K562 (cell line): Measurements from ENCODE around the gene PIK3R2. TPM values are rescaled to one million over a fixed set of nuclear protein-coding genes. Genes with fewer than 3 reads are reported as not detected.
A peak's percentile ranks its signal among the peaks of the same experiment; 100 is the strongest.

Source experiments
- ERF ChIP-seq: fragments of 450-650 bp; formaldehyde crosslinking; IDR thresholded peaks from 2 replicates; pipeline ENCODE4 v1.4.0; 2020; ENCODE audit warnings: mild to moderate bottlenecking, mixed read lengths
- HEY1 ChIP-seq: fragments of 250-450 bp; sonication (Bioruptor Pico); IDR thresholded peaks from 2 replicates; pipeline ENCODE4 v1.5.0; 2020; ENCODE audit warnings: mild to moderate bottlenecking, moderate library complexity, borderline replicate concordance
- RBFOX2 ChIP-seq: fragments of 200-400 bp; formaldehyde crosslinking; IDR thresholded peaks from 2 replicates; pipeline ENCODE4 v1.6.1; 2017; ENCODE audit warnings: low read depth, mild to moderate bottlenecking, low read length, moderate library complexity
- RFX7 ChIP-seq: fragments of 250-450 bp; sonication (Bioruptor Pico); IDR thresholded peaks from 2 replicates; pipeline ENCODE4 v1.5.1; 2021; ENCODE audit warnings: mild to moderate bottlenecking
- SP1 ChIP-seq: sonication (generic); formaldehyde crosslinking; IDR thresholded peaks from 2 replicates; pipeline ENCODE4 v1.8.1; 2022; ENCODE audit warnings: mild to moderate bottlenecking, missing genetic modification reagents
- STAT6 ChIP-seq: sonication (generic); formaldehyde crosslinking; IDR thresholded peaks from 2 replicates; pipeline ENCODE4 v1.8.1; 2023; ENCODE audit warnings: mild to moderate bottlenecking, missing genetic modification reagents
- SUPT5H ChIP-seq: fragments of 450-650 bp; IDR thresholded peaks from 2 replicates; pipeline ENCODE4 v1.6.1; 2016
- TBP ChIP-seq: optimal IDR thresholded peaks from 2 replicates; pipeline ENCODE3; 2011; ENCODE audit warnings: low read depth, low read length, improper control_type of control experiment
- ZC3H11A ChIP-seq: IDR thresholded peaks from 2 replicates; pipeline ENCODE4 v1.6.1; 2012; ENCODE audit warnings: low read depth, low read length, improper control_type of control experiment
- polyA plus RNA-seq, 8 experiments: library from polyadenylated mRNA; depleted of rRNA in 4 of 8; stranded (reverse) in 5 of 8; unstranded in 3 of 8; fragments of >200 nt; fragmentation: Nextera tagmentation in 2 of 8; fragmentation: Illumina TruSeq in 1 of 8; extraction: Ambion mirVana in 2 of 8; extraction: Trizol in 1 of 8; gene quantifications; 2 replicates each; pipeline versions ENCODE4 v1.2.1 to v1.2.3, GENCODE V29; 2011 to 2014; ENCODE audit warnings: inconsistent platforms in 1 of 8, missing spikeins in 1 of 8
- total RNA-seq, 7 experiments: library from RNA; depleted of rRNA in 6 of 7; stranded (reverse); fragments of >200 nt in 6 of 7; fragmentation: Illumina TruSeq in 2 of 7; extraction: Trizol in 2 of 7; gene quantifications; 2 replicates each; pipeline versions ENCODE4 v1.2.1 to v1.2.3, GENCODE V29; 2011 to 2021; ENCODE audit warnings: low replicate concordance in 1 of 7
- TF ChIP-seq, protein P1 (sequence below), 2 experiments: fragments of 450-650 bp; formaldehyde crosslinking in 1 of 2; IDR thresholded peaks; 2 replicates each; pipeline versions ENCODE4 v1.4.0 to v1.6.1; 2014 to 2020; ENCODE audit warnings: mild to moderate bottlenecking in 2 of 2, borderline replicate concordance in 1 of 2, low read depth in 1 of 2
- TF ChIP-seq, protein P2 (sequence below): fragments of 450-650 bp; IDR thresholded peaks from 2 replicates; pipeline ENCODE4 v1.6.1; 2017; ENCODE audit warnings: antibody characterized with exemption
- TF ChIP-seq, protein P3 (sequence below), 3 experiments: IDR thresholded peaks in 2 of 3; conservative IDR thresholded peaks in 1 of 3; 2 replicates each; pipeline ENCODE4 v1.5.1; 2011 to 2012; ENCODE audit warnings: low read length in 3 of 3, mild to moderate bottlenecking in 3 of 3, control low read depth in 2 of 3, improper control_type of control experiment in 1 of 3, inconsistent platforms in 1 of 3, low read depth in 1 of 3, mixed read lengths in 1 of 3, moderate library complexity in 1 of 3; ENCODE audit not compliant: insufficient read depth in 2 of 3

PIK3R2 gene
- total and polyA plus RNA-seq, 9 of the 15 experiments (the other 6 are each of a cell fraction or from before 2014, with no cell fraction given): 0.39 to 37.9 (median 5.3) TPM

- TF ChIP-seq, protein P1, sequence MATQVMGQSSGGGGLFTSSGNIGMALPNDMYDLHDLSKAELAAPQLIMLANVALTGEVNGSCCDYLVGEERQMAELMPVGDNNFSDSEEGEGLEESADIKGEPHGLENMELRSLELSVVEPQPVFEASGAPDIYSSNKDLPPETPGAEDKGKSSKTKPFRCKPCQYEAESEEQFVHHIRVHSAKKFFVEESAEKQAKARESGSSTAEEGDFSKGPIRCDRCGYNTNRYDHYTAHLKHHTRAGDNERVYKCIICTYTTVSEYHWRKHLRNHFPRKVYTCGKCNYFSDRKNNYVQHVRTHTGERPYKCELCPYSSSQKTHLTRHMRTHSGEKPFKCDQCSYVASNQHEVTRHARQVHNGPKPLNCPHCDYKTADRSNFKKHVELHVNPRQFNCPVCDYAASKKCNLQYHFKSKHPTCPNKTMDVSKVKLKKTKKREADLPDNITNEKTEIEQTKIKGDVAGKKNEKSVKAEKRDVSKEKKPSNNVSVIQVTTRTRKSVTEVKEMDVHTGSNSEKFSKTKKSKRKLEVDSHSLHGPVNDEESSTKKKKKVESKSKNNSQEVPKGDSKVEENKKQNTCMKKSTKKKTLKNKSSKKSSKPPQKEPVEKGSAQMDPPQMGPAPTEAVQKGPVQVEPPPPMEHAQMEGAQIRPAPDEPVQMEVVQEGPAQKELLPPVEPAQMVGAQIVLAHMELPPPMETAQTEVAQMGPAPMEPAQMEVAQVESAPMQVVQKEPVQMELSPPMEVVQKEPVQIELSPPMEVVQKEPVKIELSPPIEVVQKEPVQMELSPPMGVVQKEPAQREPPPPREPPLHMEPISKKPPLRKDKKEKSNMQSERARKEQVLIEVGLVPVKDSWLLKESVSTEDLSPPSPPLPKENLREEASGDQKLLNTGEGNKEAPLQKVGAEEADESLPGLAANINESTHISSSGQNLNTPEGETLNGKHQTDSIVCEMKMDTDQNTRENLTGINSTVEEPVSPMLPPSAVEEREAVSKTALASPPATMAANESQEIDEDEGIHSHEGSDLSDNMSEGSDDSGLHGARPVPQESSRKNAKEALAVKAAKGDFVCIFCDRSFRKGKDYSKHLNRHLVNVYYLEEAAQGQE (IDR thresholded peaks at IDR 0.05; ENCODE audit: borderline replicate concordance): peak; percentile 17
- TF ChIP-seq, protein P1 (CRISPR knock-in tag; IDR thresholded peaks at IDR 0.05; ENCODE audit: low read depth): no peak
- TF ChIP-seq, protein P2, sequence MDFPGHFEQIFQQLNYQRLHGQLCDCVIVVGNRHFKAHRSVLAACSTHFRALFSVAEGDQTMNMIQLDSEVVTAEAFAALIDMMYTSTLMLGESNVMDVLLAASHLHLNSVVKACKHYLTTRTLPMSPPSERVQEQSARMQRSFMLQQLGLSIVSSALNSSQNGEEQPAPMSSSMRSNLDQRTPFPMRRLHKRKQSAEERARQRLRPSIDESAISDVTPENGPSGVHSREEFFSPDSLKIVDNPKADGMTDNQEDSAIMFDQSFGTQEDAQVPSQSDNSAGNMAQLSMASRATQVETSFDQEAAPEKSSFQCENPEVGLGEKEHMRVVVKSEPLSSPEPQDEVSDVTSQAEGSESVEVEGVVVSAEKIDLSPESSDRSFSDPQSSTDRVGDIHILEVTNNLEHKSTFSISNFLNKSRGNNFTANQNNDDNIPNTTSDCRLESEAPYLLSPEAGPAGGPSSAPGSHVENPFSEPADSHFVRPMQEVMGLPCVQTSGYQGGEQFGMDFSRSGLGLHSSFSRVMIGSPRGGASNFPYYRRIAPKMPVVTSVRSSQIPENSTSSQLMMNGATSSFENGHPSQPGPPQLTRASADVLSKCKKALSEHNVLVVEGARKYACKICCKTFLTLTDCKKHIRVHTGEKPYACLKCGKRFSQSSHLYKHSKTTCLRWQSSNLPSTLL: no peak
- TF ChIP-seq STAT6 (CRISPR knock-in tag) (0 out of 2 replicates have a peak, but pooled peaks have one; percentile 4), SUPT5H (peak; percentile 2; the same call in 1 of the 2 replicates), SP1 (CRISPR knock-in tag) (peak; percentile 40; the same call in 1 of the 2 replicates), HEY1 (CRISPR knock-in tag) (no peak), RFX7 (no peak), TBP (no peak), RBFOX2 (peak; percentile 79), ERF (peak; percentile 90; the same call in 1 of the 2 replicates), ZC3H11A (no peak)
- TF ChIP-seq, protein P3, sequence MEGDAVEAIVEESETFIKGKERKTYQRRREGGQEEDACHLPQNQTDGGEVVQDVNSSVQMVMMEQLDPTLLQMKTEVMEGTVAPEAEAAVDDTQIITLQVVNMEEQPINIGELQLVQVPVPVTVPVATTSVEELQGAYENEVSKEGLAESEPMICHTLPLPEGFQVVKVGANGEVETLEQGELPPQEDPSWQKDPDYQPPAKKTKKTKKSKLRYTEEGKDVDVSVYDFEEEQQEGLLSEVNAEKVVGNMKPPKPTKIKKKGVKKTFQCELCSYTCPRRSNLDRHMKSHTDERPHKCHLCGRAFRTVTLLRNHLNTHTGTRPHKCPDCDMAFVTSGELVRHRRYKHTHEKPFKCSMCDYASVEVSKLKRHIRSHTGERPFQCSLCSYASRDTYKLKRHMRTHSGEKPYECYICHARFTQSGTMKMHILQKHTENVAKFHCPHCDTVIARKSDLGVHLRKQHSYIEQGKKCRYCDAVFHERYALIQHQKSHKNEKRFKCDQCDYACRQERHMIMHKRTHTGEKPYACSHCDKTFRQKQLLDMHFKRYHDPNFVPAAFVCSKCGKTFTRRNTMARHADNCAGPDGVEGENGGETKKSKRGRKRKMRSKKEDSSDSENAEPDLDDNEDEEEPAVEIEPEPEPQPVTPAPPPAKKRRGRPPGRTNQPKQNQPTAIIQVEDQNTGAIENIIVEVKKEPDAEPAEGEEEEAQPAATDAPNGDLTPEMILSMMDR (IDR thresholded peaks at IDR 0.05 in 2 of 3, conservative IDR thresholded peaks at IDR 0.05 in 1 of 3; ENCODE audit: insufficient read depth in 2 of 3, low read depth in 1 of 3, low read length in 3 of 3): 0 out of 6 replicates have a peak, but pooled peaks of 1 of the 3 experiments have one; percentile 36
These were observed at the start of gene PIK3R2 (continued) for GRCh38 chr19:18152817-18153555.
